ENCODE measurements around the gene TRAPPC6A. TPM values are rescaled to one million over a fixed set of nuclear protein-coding genes. Genes with fewer than 3 reads are reported as not detected.

The TRAPPC6A gene
- total RNA-seq, 1 experiment from 2014 or later: 59.7 TPM

DNA sequence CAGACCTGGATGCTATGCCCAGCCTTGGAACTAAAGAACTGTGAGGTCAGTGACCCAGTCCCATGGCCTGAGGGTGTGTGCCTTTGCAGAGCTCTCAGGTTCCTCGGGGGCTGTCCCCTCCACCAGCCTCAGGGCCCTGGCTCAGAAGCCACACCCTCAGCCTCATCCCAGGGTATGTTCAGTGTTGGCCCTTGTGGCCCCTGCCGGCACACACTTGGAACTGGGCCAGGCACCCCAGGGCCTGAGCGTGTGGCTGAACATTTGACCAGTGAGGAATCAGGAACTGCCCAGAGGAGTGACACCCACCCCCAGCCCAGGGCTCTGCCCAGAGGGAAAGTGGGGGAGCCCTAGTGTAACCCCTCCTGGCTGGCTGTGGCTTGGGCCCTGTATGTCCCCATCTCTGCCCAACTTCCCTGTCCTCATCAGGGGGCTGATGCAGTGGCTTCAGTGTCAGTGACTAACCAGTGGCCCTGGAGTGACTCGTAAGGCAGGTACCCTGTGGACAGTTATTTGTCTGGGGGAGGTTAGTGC lies 27.2 kb downstream of the TRAPPC6A start (continued):
- TF ChIP-seq, protein P1, sequence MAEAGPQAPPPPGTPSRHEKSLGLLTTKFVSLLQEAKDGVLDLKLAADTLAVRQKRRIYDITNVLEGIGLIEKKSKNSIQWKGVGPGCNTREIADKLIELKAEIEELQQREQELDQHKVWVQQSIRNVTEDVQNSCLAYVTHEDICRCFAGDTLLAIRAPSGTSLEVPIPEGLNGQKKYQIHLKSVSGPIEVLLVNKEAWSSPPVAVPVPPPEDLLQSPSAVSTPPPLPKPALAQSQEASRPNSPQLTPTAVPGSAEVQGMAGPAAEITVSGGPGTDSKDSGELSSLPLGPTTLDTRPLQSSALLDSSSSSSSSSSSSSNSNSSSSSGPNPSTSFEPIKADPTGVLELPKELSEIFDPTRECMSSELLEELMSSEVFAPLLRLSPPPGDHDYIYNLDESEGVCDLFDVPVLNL (CRISPR knock-in tag; IDR thresholded peaks at IDR 0.05; ENCODE audit: borderline replicate concordance, low read depth): no peak
- TF ChIP-seq, protein P2, sequence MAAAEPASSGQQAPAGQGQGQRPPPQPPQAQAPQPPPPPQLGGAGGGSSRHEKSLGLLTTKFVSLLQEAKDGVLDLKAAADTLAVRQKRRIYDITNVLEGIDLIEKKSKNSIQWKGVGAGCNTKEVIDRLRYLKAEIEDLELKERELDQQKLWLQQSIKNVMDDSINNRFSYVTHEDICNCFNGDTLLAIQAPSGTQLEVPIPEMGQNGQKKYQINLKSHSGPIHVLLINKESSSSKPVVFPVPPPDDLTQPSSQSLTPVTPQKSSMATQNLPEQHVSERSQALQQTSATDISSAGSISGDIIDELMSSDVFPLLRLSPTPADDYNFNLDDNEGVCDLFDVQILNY (CRISPR knock-in tag; IDR thresholded peaks at IDR 0.05): no peak
- TF ChIP-seq, protein P3, sequence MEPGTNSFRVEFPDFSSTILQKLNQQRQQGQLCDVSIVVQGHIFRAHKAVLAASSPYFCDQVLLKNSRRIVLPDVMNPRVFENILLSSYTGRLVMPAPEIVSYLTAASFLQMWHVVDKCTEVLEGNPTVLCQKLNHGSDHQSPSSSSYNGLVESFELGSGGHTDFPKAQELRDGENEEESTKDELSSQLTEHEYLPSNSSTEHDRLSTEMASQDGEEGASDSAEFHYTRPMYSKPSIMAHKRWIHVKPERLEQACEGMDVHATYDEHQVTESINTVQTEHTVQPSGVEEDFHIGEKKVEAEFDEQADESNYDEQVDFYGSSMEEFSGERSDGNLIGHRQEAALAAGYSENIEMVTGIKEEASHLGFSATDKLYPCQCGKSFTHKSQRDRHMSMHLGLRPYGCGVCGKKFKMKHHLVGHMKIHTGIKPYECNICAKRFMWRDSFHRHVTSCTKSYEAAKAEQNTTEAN (CRISPR knock-in tag; IDR thresholded peaks at IDR 0.05): no peak
- TF ChIP-seq NFYB (CRISPR knock-in tag; conservative IDR thresholded peaks at IDR 0.05; ENCODE audit: low read depth) (no peak), ETV6 (CRISPR knock-in tag; IDR thresholded peaks at IDR 0.05) (no peak), ZNF671 (CRISPR knock-in tag; IDR thresholded peaks at IDR 0.05) (no peak), KAT7 (CRISPR knock-in tag; IDR thresholded peaks at IDR 0.05; ENCODE audit: borderline replicate concordance) (no peak), NR2C2 (CRISPR knock-in tag; IDR thresholded peaks at IDR 0.05) (no peak), FOXP1 (CRISPR knock-in tag; IDR thresholded peaks at IDR 0.05; ENCODE audit: borderline replicate concordance) (no peak)
- TF ChIP-seq, protein P4, sequence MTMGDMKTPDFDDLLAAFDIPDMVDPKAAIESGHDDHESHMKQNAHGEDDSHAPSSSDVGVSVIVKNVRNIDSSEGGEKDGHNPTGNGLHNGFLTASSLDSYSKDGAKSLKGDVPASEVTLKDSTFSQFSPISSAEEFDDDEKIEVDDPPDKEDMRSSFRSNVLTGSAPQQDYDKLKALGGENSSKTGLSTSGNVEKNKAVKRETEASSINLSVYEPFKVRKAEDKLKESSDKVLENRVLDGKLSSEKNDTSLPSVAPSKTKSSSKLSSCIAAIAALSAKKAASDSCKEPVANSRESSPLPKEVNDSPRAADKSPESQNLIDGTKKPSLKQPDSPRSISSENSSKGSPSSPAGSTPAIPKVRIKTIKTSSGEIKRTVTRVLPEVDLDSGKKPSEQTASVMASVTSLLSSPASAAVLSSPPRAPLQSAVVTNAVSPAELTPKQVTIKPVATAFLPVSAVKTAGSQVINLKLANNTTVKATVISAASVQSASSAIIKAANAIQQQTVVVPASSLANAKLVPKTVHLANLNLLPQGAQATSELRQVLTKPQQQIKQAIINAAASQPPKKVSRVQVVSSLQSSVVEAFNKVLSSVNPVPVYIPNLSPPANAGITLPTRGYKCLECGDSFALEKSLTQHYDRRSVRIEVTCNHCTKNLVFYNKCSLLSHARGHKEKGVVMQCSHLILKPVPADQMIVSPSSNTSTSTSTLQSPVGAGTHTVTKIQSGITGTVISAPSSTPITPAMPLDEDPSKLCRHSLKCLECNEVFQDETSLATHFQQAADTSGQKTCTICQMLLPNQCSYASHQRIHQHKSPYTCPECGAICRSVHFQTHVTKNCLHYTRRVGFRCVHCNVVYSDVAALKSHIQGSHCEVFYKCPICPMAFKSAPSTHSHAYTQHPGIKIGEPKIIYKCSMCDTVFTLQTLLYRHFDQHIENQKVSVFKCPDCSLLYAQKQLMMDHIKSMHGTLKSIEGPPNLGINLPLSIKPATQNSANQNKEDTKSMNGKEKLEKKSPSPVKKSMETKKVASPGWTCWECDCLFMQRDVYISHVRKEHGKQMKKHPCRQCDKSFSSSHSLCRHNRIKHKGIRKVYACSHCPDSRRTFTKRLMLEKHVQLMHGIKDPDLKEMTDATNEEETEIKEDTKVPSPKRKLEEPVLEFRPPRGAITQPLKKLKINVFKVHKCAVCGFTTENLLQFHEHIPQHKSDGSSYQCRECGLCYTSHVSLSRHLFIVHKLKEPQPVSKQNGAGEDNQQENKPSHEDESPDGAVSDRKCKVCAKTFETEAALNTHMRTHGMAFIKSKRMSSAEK (CRISPR knock-in tag; IDR thresholded peaks at IDR 0.05; ENCODE audit: borderline replicate concordance): no peak

DNA sequence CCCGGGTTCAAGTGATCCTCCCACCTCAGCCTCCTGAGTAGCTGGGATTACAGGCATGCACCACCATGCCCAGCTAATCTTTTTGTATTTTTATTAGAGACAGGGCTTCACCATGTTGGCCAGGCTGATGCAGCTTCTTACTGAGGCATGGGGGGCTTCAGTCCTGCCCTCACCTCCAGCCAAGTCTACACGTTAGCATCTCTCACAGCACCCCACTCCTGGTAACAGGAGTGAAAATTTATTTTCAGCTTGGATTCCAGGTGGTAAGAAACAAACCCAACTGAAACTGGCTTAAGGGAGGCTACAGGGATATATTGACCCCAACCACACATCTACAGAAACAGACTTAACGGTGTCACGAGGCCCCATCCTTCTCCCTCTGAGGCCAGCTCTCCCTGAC lies 27.9 kb downstream of the TRAPPC6A start:
- peaks cover 11% of the 10 kb centered on the region for H3K4me1 Mint-ChIP-seq
- H3K9me3 Mint-ChIP-seq: no peaks in the 10 kb centered on the region
- CTCF ChIA-PET: interaction anchor here (2.3 to 4.8 kb wide), 3 partner anchors 10 to 59 kb away, joined by 9 to 19 read pairs (median 18); partner anchors contain the start of genes NKPD1 and PPP1R37
- ATAC-seq (no peak), DNase-seq (ENCODE audit: low spot score) (no peak)
- peaks cover 42% of the 10 kb centered on the region for H3K27me3 Mint-ChIP-seq (ENCODE audit: low read depth)
- POLR2A ChIA-PET: no interaction called here
- no peak overlapping the region for H3K4me3 Mint-ChIP-seq
- H3K27ac Mint-ChIP-seq: no peak overlapping the region
- H3K36me3 Mint-ChIP-seq: no peaks in the 10 kb centered on the region
- TF ChIP-seq, protein P1 (CRISPR knock-in tag; IDR thresholded peaks at IDR 0.05; ENCODE audit: borderline replicate concordance, low read depth): no peak
- TF ChIP-seq, protein P5, sequence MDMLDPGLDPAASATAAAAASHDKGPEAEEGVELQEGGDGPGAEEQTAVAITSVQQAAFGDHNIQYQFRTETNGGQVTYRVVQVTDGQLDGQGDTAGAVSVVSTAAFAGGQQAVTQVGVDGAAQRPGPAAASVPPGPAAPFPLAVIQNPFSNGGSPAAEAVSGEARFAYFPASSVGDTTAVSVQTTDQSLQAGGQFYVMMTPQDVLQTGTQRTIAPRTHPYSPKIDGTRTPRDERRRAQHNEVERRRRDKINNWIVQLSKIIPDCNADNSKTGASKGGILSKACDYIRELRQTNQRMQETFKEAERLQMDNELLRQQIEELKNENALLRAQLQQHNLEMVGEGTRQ (CRISPR knock-in tag; IDR thresholded peaks at IDR 0.05): no peak
- TF ChIP-seq OVOL2 (CRISPR knock-in tag; IDR thresholded peaks at IDR 0.05; ENCODE audit: borderline replicate concordance) (no peak), CBFB (CRISPR knock-in tag; IDR thresholded peaks at IDR 0.05; ENCODE audit: low read depth) (no peak), ZNF416 (CRISPR knock-in tag; IDR thresholded peaks at IDR 0.05) (no peak), SMAD4 (CRISPR knock-in tag; IDR thresholded peaks at IDR 0.05) (no peak), ZNF121 (CRISPR knock-in tag; IDR thresholded peaks at IDR 0.05) (no peak), ETV6 (CRISPR knock-in tag; IDR thresholded peaks at IDR 0.05) (no peak), FOXP1 (CRISPR knock-in tag; IDR thresholded peaks at IDR 0.05; ENCODE audit: borderline replicate concordance) (no peak), NR1H2 (CRISPR knock-in tag; IDR thresholded peaks at IDR 0.05) (no peak), IRF2 (CRISPR knock-in tag; IDR thresholded peaks at IDR 0.05; ENCODE audit: borderline replicate concordance, low read depth) (no peak)
- TF ChIP-seq, protein P6, sequence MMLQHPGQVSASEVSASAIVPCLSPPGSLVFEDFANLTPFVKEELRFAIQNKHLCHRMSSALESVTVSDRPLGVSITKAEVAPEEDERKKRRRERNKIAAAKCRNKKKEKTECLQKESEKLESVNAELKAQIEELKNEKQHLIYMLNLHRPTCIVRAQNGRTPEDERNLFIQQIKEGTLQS (CRISPR knock-in tag; conservative IDR thresholded peaks at IDR 0.05): no peak
- TF ChIP-seq, protein P7, sequence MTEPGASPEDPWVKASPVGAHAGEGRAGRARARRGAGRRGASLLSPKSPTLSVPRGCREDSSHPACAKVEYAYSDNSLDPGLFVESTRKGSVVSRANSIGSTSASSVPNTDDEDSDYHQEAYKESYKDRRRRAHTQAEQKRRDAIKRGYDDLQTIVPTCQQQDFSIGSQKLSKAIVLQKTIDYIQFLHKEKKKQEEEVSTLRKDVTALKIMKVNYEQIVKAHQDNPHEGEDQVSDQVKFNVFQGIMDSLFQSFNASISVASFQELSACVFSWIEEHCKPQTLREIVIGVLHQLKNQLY (CRISPR knock-in tag; IDR thresholded peaks at IDR 0.05): no peak
- TF ChIP-seq, protein P8, sequence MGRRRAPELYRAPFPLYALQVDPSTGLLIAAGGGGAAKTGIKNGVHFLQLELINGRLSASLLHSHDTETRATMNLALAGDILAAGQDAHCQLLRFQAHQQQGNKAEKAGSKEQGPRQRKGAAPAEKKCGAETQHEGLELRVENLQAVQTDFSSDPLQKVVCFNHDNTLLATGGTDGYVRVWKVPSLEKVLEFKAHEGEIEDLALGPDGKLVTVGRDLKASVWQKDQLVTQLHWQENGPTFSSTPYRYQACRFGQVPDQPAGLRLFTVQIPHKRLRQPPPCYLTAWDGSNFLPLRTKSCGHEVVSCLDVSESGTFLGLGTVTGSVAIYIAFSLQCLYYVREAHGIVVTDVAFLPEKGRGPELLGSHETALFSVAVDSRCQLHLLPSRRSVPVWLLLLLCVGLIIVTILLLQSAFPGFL (CRISPR knock-in tag; IDR thresholded peaks at IDR 0.05; ENCODE audit: borderline replicate concordance): no peak
- TF ChIP-seq, protein P9, sequence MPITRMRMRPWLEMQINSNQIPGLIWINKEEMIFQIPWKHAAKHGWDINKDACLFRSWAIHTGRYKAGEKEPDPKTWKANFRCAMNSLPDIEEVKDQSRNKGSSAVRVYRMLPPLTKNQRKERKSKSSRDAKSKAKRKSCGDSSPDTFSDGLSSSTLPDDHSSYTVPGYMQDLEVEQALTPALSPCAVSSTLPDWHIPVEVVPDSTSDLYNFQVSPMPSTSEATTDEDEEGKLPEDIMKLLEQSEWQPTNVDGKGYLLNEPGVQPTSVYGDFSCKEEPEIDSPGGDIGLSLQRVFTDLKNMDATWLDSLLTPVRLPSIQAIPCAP (CRISPR knock-in tag; IDR thresholded peaks at IDR 0.05): no peak
